ENCODE measurements around the gene PNP.
A peak's percentile ranks its signal among the peaks of the same experiment; 100 is the strongest.

The PNP gene

GRCh38 chr14:20469242-20469889 is at the start of gene PNP:
Gene PNP (plus strand): TSS chr14:20469406. CDS start chr14:20469525, 119 bp downstream.
- Histone ChIP-seq H3K36me3 (ENCODE audit: control insufficient read depth, insufficient read depth, low read length) (peaks cover 26% of the 10 kb centered on the region), H3K27ac (ENCODE audit: low read depth, low read length) (peak within 1 kb of the TSS; percentile 71), H3K4me3 (ENCODE audit: low read depth, low read length) (peak within 1 kb of the TSS; percentile 88), H3K9me3 (ENCODE audit: control insufficient read depth, insufficient read depth, low read length) (no peaks in the 10 kb centered on the region), H3K9ac (ENCODE audit: low read depth, low read length) (peak within 1 kb of the TSS; percentile 76), H3K27me3 (ENCODE audit: control insufficient read depth, insufficient read depth, low read length) (no peaks in the 10 kb centered on the region), H3K4me1 (ENCODE audit: control insufficient read depth, insufficient read depth, low read length) (no peaks in the 10 kb centered on the region; the same call in 1 of the 2 replicates)

DNA sequence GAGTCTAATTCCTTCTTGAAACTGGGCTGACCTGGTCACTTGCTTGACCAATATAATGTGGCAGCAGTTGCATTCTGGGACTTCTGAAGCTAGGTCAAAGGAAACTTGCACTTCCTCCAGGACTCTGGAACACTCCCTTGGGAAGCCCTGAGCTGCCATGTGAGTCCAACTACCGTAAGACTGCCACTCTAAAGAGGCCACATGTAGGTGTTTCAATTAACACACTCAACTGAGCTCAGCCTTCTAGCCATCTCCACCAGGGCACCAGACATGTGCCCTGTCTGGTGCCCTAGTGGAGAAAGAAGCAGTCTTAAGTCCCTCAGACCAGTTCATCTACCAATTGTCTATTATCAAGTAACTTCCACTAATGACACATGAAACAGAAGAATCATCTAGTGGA is 49.8 kb upstream of the PNP start:
- no peaks in the 10 kb centered on the region for H3K27me3 ChIP-seq (ENCODE audit: control insufficient read depth, insufficient read depth, low read length)
- H3K9me3 ChIP-seq (ENCODE audit: control insufficient read depth, insufficient read depth, low read length) = no peaks in the 10 kb centered on the region
- H3K36me3 ChIP-seq (ENCODE audit: control insufficient read depth, insufficient read depth, low read length) = no peaks in the 10 kb centered on the region
- peaks cover 10% of the 10 kb centered on the region for H3K4me1 ChIP-seq (ENCODE audit: control insufficient read depth, insufficient read depth, low read length)
- no peak overlapping the region for H3K9ac ChIP-seq (ENCODE audit: low read depth, low read length)
- no peak overlapping the region for H3K4me3 ChIP-seq (ENCODE audit: low read depth, low read length)
- no peak overlapping the region for H3K27ac ChIP-seq (ENCODE audit: low read depth, low read length)

- H3K9me3 ChIP-seq (ENCODE audit: control insufficient read depth, insufficient read depth, low read length) = no peaks in the 10 kb centered on the region
- H3K27me3 ChIP-seq (ENCODE audit: control insufficient read depth, insufficient read depth, low read length) = no peaks in the 10 kb centered on the region
- H3K4me1 ChIP-seq (ENCODE audit: control insufficient read depth, insufficient read depth, low read length) = peaks cover 6% of the 10 kb centered on the region
- no peak overlapping the region for H3K9ac ChIP-seq (ENCODE audit: low read depth, low read length)
- no peak overlapping the region for H3K4me3 ChIP-seq (ENCODE audit: low read depth, low read length)
- H3K36me3 ChIP-seq (ENCODE audit: control insufficient read depth, insufficient read depth, low read length) = no peaks in the 10 kb centered on the region
- H3K27ac ChIP-seq (ENCODE audit: low read depth, low read length) = peak overlapping the region; percentile 37
Measured at GRCh38 chr14:20421267-20421666, 47.9 kb upstream of the PNP start.

- Histone ChIP-seq H3K4me1 (ENCODE audit: control insufficient read depth, insufficient read depth, low read length) (peaks cover 11% of the 10 kb centered on the region), H3K27ac (ENCODE audit: low read depth, low read length) (no peak overlapping the region), H3K9ac (ENCODE audit: low read depth, low read length) (no peak overlapping the region), H3K4me3 (ENCODE audit: low read depth, low read length) (no peak overlapping the region), H3K27me3 (ENCODE audit: control insufficient read depth, insufficient read depth, low read length) (no peaks in the 10 kb centered on the region), H3K36me3 (ENCODE audit: control insufficient read depth, insufficient read depth, low read length) (no peaks in the 10 kb centered on the region), H3K9me3 (ENCODE audit: control insufficient read depth, insufficient read depth, low read length) (no peaks in the 10 kb centered on the region)
Measured at GRCh38 chr14:20422886-20423285, 46.3 kb upstream of the PNP start.

GRCh38 chr14:20424851-20425250 is 44.4 kb upstream of the PNP start:
- H3K36me3 ChIP-seq (ENCODE audit: control insufficient read depth, insufficient read depth, low read length) = no peaks in the 10 kb centered on the region
- no peaks in the 10 kb centered on the region for H3K27me3 ChIP-seq (ENCODE audit: control insufficient read depth, insufficient read depth, low read length)
- H3K9me3 ChIP-seq (ENCODE audit: control insufficient read depth, insufficient read depth, low read length) = no peaks in the 10 kb centered on the region
- H3K4me1 ChIP-seq (ENCODE audit: control insufficient read depth, insufficient read depth, low read length) = peaks cover 11% of the 10 kb centered on the region
- no peak overlapping the region for H3K4me3 ChIP-seq (ENCODE audit: low read depth, low read length)
- no peak overlapping the region for H3K27ac ChIP-seq (ENCODE audit: low read depth, low read length)
- H3K9ac ChIP-seq (ENCODE audit: low read depth, low read length) = no peak overlapping the region

DNA sequence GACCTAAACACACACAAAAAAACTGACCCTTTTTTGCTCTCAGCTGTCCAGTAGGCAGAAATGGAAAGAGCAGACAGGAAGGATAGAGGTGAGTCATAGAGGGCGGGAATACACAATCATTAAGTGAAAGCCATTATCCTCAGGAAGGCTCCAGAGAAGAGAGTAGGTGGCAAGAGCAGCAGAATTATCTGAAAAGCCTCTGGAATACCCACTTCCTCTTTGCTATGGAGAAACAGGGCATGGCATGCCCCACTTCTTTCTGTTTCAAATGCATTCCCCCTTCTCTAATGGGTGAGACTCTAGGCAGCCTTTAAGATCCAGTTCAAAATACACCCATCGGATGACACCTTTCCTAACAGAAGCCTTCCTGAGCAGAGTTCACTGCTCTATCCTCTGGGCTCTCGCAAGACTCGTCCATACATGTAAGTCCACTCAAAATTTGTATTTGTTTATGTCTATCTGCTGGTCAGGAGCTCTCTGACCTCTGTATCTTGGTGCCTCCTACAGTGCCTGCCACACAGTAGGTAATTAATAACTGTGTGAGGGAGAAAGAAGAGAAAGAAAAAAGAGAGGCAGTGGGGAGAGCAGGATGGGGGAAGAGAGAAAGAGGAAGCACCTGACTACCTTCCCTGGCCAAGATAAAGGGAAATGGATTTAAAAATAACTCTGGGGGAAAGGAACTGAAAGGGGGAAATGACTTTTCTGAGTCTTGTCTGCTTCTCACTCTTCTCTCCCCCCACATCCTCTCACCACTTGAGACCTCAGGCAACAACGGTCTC is 41.8 kb upstream of the PNP start:
- peak overlapping the region; percentile 63 for H3K27ac ChIP-seq (ENCODE audit: low read depth, low read length)
- H3K4me1 ChIP-seq (ENCODE audit: control insufficient read depth, insufficient read depth, low read length) = peaks cover 6% of the 10 kb centered on the region; the same call in 1 of the 2 replicates
- no peak overlapping the region for H3K4me3 ChIP-seq (ENCODE audit: low read depth, low read length)
- H3K9me3 ChIP-seq (ENCODE audit: control insufficient read depth, insufficient read depth, low read length) = no peaks in the 10 kb centered on the region
- H3K9ac ChIP-seq (ENCODE audit: low read depth, low read length) = no peak overlapping the region
- no peaks in the 10 kb centered on the region for H3K36me3 ChIP-seq (ENCODE audit: control insufficient read depth, insufficient read depth, low read length)
- H3K27me3 ChIP-seq (ENCODE audit: control insufficient read depth, insufficient read depth, low read length) = no peaks in the 10 kb centered on the region

DNA sequence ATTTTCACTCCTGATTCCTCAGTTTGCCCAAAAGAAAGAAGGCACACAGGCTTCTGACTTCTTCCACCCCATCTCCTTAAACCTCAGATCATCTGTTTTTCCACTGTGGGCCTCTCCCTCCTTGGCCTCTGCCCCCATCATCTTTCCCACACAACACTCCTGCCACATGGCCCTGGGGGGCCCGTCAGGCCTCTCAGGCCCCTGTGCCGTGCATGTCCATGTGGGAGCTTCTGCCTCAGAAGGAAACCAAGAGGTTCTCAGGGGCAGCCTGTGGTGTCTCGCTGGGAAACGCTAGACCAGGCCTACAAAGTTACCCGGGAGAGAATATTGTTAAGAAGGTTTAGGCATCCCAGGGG is 41.2 kb upstream of the PNP start:
- Histone ChIP-seq H3K36me3 (ENCODE audit: control insufficient read depth, insufficient read depth, low read length) (no peaks in the 10 kb centered on the region), H3K4me3 (ENCODE audit: low read depth, low read length) (no peak overlapping the region), H3K9ac (ENCODE audit: low read depth, low read length) (no peak overlapping the region), H3K9me3 (ENCODE audit: control insufficient read depth, insufficient read depth, low read length) (no peaks in the 10 kb centered on the region), H3K27ac (ENCODE audit: low read depth, low read length) (no peak overlapping the region), H3K27me3 (ENCODE audit: control insufficient read depth, insufficient read depth, low read length) (no peaks in the 10 kb centered on the region), H3K4me1 (ENCODE audit: control insufficient read depth, insufficient read depth, low read length) (peaks cover 6% of the 10 kb centered on the region; the same call in 1 of the 2 replicates)

- Histone ChIP-seq H3K27ac (ENCODE audit: low read depth, low read length) (no peak overlapping the region), H3K4me3 (ENCODE audit: low read depth, low read length) (no peak overlapping the region), H3K9ac (ENCODE audit: low read depth, low read length) (no peak overlapping the region), H3K4me1 (ENCODE audit: control insufficient read depth, insufficient read depth, low read length) (peaks cover 6% of the 10 kb centered on the region; the same call in 1 of the 2 replicates), H3K27me3 (ENCODE audit: control insufficient read depth, insufficient read depth, low read length) (no peaks in the 10 kb centered on the region), H3K36me3 (ENCODE audit: control insufficient read depth, insufficient read depth, low read length) (no peaks in the 10 kb centered on the region), H3K9me3 (ENCODE audit: control insufficient read depth, insufficient read depth, low read length) (no peaks in the 10 kb centered on the region)
Measured at GRCh38 chr14:20428802-20429201, 40.4 kb upstream of the PNP start.

- Histone ChIP-seq H3K9ac (ENCODE audit: low read depth, low read length) (no peak overlapping the region), H3K27me3 (ENCODE audit: control insufficient read depth, insufficient read depth, low read length) (no peaks in the 10 kb centered on the region), H3K4me1 (ENCODE audit: control insufficient read depth, insufficient read depth, low read length) (peaks cover 6% of the 10 kb centered on the region; the same call in 1 of the 2 replicates), H3K36me3 (ENCODE audit: control insufficient read depth, insufficient read depth, low read length) (no peaks in the 10 kb centered on the region), H3K27ac (ENCODE audit: low read depth, low read length) (no peak overlapping the region), H3K4me3 (ENCODE audit: low read depth, low read length) (no peak overlapping the region), H3K9me3 (ENCODE audit: control insufficient read depth, insufficient read depth, low read length) (no peaks in the 10 kb centered on the region)
Measured at GRCh38 chr14:20429801-20430669, 39.2 kb upstream of the PNP start.

DNA sequence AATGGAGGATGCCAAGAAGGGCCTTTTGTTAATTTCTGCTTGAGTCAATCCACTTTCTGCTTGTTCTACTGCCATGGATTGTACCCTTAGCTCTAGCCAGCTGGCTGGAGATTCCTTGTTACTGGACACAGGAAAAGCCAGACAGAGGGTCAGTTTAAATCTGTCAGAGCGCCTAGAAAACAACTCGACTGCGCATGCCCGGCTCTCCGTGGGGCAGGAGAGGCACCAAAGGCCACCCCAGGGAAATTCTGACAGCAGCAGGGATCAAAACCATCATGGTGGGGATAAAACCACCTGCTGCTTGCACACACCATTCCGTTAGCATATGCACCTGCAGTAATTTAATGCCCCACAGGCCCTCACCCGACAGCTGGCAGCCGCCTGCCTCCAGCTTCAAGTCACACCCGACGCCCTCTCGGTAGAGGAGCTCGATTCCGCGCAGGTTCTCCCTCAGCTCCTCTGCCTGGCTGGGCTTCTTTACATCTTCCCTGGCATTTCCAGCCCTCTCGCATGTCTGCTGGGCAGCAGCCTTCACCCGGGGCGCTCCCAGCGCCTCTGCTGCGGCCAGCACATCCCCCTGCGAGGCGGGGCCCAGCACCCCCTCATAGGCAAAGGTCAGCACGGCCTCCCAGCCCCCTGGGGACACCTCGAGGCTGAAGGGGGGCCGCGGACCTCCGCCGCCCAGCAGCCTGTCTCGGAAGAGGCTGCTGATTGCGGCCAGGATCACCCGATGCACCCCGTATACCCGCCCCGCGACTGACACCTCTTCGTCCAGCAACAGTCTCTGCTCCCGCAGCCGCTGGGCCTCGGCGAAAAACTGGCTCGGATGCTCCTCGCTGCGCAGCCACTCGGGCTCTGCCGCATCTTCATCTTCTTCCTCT is 34.3 kb upstream of the PNP start:
- no peak overlapping the region for H3K4me3 ChIP-seq (ENCODE audit: low read depth, low read length)
- no peak overlapping the region for H3K9ac ChIP-seq (ENCODE audit: low read depth, low read length)
- H3K4me1 ChIP-seq (ENCODE audit: control insufficient read depth, insufficient read depth, low read length) = no peaks in the 10 kb centered on the region; the same call in 1 of the 2 replicates
- H3K9me3 ChIP-seq (ENCODE audit: control insufficient read depth, insufficient read depth, low read length) = no peaks in the 10 kb centered on the region
- no peaks in the 10 kb centered on the region for H3K27me3 ChIP-seq (ENCODE audit: control insufficient read depth, insufficient read depth, low read length)
- no peak overlapping the region for H3K27ac ChIP-seq (ENCODE audit: low read depth, low read length)
- H3K36me3 ChIP-seq (ENCODE audit: control insufficient read depth, insufficient read depth, low read length) = no peaks in the 10 kb centered on the region
